ENCODE data around the gene CXCR5.
A peak's percentile ranks its signal among the peaks of the same experiment; 100 is the strongest.

The CXCR5 gene

DNA sequence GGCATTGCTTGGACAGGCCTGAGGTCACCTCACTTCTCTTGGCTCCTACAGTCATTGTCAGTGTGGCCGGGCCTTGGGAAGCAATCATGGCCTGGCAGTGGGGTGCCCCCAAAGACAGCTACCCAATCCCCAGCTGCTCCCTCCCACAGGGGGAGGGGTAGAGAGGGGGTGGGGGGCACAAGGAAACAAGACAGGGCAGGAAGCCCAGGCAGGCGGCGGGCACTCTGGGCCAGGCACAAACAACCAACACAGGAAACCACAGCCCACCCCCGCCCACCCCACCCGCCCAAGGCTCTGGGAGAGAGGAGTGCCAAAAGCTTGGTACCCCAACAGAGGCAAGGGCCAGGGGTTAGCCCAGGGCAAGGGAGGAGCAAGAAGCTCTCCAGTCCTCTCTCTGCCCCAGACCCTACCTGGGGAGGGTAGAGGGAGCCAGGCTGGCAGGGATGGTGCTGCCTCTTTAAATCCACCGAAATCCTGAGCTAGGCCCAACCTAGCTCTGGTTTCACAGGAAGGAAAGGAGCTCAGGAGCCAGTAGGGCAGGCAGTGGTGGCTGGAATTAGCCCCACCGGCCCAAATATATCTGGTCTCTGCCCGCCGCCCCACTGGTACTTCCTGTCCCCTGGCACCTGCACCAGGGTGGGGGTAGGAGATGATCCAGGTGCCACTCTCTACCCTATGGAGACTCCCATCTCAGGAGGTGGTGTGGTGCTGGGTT lies 29.9 kb downstream of the CXCR5 start:
- no peak for DNase-seq (ENCODE audit: low read depth)
- TF ChIP-seq, protein P1, sequence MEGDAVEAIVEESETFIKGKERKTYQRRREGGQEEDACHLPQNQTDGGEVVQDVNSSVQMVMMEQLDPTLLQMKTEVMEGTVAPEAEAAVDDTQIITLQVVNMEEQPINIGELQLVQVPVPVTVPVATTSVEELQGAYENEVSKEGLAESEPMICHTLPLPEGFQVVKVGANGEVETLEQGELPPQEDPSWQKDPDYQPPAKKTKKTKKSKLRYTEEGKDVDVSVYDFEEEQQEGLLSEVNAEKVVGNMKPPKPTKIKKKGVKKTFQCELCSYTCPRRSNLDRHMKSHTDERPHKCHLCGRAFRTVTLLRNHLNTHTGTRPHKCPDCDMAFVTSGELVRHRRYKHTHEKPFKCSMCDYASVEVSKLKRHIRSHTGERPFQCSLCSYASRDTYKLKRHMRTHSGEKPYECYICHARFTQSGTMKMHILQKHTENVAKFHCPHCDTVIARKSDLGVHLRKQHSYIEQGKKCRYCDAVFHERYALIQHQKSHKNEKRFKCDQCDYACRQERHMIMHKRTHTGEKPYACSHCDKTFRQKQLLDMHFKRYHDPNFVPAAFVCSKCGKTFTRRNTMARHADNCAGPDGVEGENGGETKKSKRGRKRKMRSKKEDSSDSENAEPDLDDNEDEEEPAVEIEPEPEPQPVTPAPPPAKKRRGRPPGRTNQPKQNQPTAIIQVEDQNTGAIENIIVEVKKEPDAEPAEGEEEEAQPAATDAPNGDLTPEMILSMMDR (IDR thresholded peaks at IDR 0.05; ENCODE audit: low read length, missing control alignments) = no peak
- peak overlapping the region; percentile 17 for H3K4me3 ChIP-seq (replicated peaks; ENCODE audit: low read depth, low read length)

- DNase-seq (ENCODE audit: low read depth) = no peak
- peak overlapping the region; percentile 17 for H3K4me3 ChIP-seq (replicated peaks; ENCODE audit: low read depth, low read length)
- TF ChIP-seq, protein P1 (IDR thresholded peaks at IDR 0.05; ENCODE audit: low read length, missing control alignments) = no peak
Observed at GRCh38 chr11:118914178-118914918, 30.7 kb downstream of the CXCR5 start.

GRCh38 chr11:118914987-118915386 lies 31.3 kb downstream of the CXCR5 start:
- no peak for DNase-seq (ENCODE audit: low read depth)
- no peak overlapping the region for H3K4me3 ChIP-seq (replicated peaks; ENCODE audit: low read depth, low read length)

DNA sequence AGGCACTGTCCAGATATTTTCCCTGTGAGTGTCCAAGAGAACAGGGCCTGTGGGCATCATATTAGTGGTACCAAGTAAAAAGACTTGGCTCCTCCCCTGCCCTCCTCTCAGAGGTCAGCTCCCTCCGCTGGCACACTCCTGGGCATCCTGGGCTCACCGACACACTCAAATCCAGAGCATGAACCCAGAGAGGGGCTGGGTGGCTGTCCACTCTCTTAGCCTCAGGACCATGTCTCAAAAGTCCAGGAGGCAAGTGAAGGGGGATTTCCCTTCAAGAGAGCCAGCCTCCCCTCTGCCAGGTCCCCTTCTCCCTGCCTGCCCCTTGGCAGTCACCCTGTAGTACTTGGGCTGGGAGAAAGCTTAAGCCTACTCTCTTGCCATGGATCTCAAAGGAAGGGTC lies 31.7 kb downstream of the CXCR5 start:
- TF ChIP-seq, protein P1 (IDR thresholded peaks at IDR 0.05; ENCODE audit: low read length, missing control alignments) = no peak
- no peak for DNase-seq (ENCODE audit: low read depth)
- H3K4me3 ChIP-seq (replicated peaks; ENCODE audit: low read depth, low read length) = no peak overlapping the region

More at GRCh38 chr11:118914987-118915386, 31.3 kb downstream of the CXCR5 start:
- TF ChIP-seq, protein P1 (IDR thresholded peaks at IDR 0.05; ENCODE audit: low read length, missing control alignments) = no peak

DNA sequence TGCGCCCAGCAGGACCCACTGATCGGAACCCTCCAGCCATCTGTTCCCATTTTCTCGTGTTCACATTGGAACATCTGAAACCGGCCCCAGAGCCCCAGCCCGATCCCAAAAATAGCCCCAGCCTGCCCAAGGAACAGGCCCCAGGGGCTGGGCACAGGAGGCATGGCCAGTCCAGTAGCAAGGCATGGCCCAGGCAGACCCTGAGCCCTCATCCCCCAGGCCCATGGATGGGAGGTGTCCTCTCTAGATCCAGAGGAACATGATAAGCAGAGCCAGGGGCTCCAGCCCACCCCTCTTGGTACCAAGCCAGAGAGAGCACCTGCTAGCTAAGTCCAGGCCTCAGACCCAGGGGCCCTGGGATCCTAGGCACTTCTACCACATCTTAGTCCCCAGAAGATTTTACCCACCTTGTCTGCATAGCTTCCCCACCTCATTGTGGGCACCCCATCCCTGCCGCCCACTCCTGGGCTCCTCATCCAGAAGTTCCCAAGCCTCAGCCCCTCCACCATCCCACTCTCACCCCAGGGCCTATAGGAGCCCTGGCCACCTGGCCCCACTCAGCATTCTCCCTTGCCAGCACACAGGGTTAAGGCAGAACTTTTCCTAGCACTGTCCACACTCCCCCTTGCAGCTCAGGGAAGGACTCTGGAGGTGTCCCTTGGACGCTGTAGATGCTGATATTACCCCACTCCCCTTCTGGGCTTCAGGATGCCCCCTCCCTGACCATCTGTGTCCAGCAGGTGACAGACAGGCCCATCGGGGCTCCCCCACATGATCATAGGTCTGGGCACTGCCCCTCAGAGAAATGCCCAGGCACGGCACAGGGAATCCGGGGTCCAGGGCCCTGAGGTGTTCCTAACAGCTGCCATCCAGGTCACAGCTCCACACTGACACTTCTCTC lies 32.5 kb downstream of the CXCR5 start:
- TF ChIP-seq, protein P1 (IDR thresholded peaks at IDR 0.05; ENCODE audit: low read length, missing control alignments) = no peak
- peak overlapping the region; percentile 18 for H3K4me3 ChIP-seq (replicated peaks; ENCODE audit: low read depth, low read length)
- DNase-seq (ENCODE audit: low read depth) = no peak

GRCh38 chr11:118916842-118917388 lies 33.2 kb downstream of the CXCR5 start:
- H3K4me3 ChIP-seq (replicated peaks; ENCODE audit: low read depth, low read length) = peak overlapping the region; percentile 18
- TF ChIP-seq, protein P1 (IDR thresholded peaks at IDR 0.05; ENCODE audit: low read length, missing control alignments) = no peak
- DNase-seq (ENCODE audit: low read depth) = peak; percentile 84

Data from fibroblast of pulmonary artery (primary cell).